Measurements from ENCODE around the gene GPBP1L1. TPM values are rescaled to one million over a fixed set of nuclear protein-coding genes. Genes with fewer than 3 reads are reported as not detected.

GPBP1L1 gene
- polyA plus RNA-seq, 1 donor (not counting 4 experiments of a cell fraction or from before 2014, with no cell fraction given): 64.1 TPM

- Histone ChIP-seq H3K9me3 (ENCODE audit: control insufficient read depth, low read depth, low read length) (no peaks in the 10 kb centered on the region), H3K79me2 (ENCODE audit: control insufficient read depth, insufficient read depth, low read length) (no peaks in the 10 kb centered on the region), H3K36me3 (ENCODE audit: control insufficient read depth in 2 of 2, extremely low read depth in 1 of 2, insufficient read depth in 2 of 2, low read length in 2 of 2) (peaks cover 4 to 24% of the 10 kb centered on the region in 2 experiments), H3K4me1 (ENCODE audit: control insufficient read depth, extremely low read depth, insufficient read depth, low read length) (peaks cover 16% of the 10 kb centered on the region), H3K9ac (ENCODE audit: control insufficient read depth, extremely low read depth, insufficient read depth, low read length) (no peak overlapping the region), H2AFZ (ENCODE audit: control insufficient read depth, low read length) (no peak overlapping the region), H3K4me3 (ENCODE audit: control insufficient read depth in 2 of 3, extremely low read depth in 1 of 3, insufficient read depth in 2 of 3, low read depth in 1 of 3, low read length in 3 of 3) (no peak overlapping the region), H3K4me2 (ENCODE audit: control insufficient read depth, extremely low read depth, insufficient read depth, low read depth, low read length) (no peak overlapping the region), H4K20me1 (ENCODE audit: control insufficient read depth, extremely low read depth, insufficient read depth, low read length) (no peaks in the 10 kb centered on the region), H3K9me1 (ENCODE audit: control insufficient read depth, extremely low read depth, insufficient read depth, low read length) (no peaks in the 10 kb centered on the region), H3K27me3 (ENCODE audit: control insufficient read depth, extremely low read depth, insufficient read depth, low read length) (no peaks in the 10 kb centered on the region), H3K27ac (ENCODE audit: control insufficient read depth, insufficient read depth, low read length) (no peak overlapping the region)
- FAIRE-seq (no peak), DNase-seq (ENCODE audit: low read depth, low spot score) (no peak)
- TF ChIP-seq EZH2 (IDR thresholded peaks at IDR 0.05; ENCODE audit: low read length) (no peak), CTCF (optimal IDR thresholded peaks at IDR 0.05 in 1 of 3, IDR thresholded peaks at IDR 0.05 in 1 of 3, conservative IDR thresholded peaks at IDR 0.05 in 1 of 3; ENCODE audit: extremely low read depth in 1 of 3, insufficient read depth in 2 of 3, low read length in 3 of 3) (no peak)
- dilution Hi-C loops (cut with MboI; ENCODE audit: extremely low pct_ligation_motif_present, low sequenced_read_pairs): no loop called here
Observed at GRCh38 chr1:45608175-45609156, 77.9 kb downstream of the GPBP1L1 start.

- Histone ChIP-seq H3K36me3 (ENCODE audit: control insufficient read depth in 2 of 2, extremely low read depth in 1 of 2, insufficient read depth in 2 of 2, low read length in 2 of 2) (peaks cover 4 to 24% of the 10 kb centered on the region in 2 experiments), H3K4me3 (ENCODE audit: control insufficient read depth in 2 of 3, extremely low read depth in 1 of 3, insufficient read depth in 2 of 3, low read depth in 1 of 3, low read length in 3 of 3) (no peak overlapping the region), H2AFZ (ENCODE audit: control insufficient read depth, low read length) (no peak overlapping the region), H3K9ac (ENCODE audit: control insufficient read depth, extremely low read depth, insufficient read depth, low read length) (no peak overlapping the region), H4K20me1 (ENCODE audit: control insufficient read depth, extremely low read depth, insufficient read depth, low read length) (no peaks in the 10 kb centered on the region), H3K4me1 (ENCODE audit: control insufficient read depth, extremely low read depth, insufficient read depth, low read length) (peaks cover 7% of the 10 kb centered on the region), H3K27me3 (ENCODE audit: control insufficient read depth, extremely low read depth, insufficient read depth, low read length) (no peaks in the 10 kb centered on the region), H3K27ac (ENCODE audit: control insufficient read depth, insufficient read depth, low read length) (no peak overlapping the region), H3K9me1 (ENCODE audit: control insufficient read depth, extremely low read depth, insufficient read depth, low read length) (no peaks in the 10 kb centered on the region), H3K79me2 (ENCODE audit: control insufficient read depth, insufficient read depth, low read length) (peaks cover 3% of the 10 kb centered on the region), H3K9me3 (ENCODE audit: control insufficient read depth, low read depth, low read length) (no peaks in the 10 kb centered on the region), H3K4me2 (ENCODE audit: control insufficient read depth, extremely low read depth, insufficient read depth, low read depth, low read length) (no peak overlapping the region)
- no peak for TF ChIP-seq CTCF (optimal IDR thresholded peaks at IDR 0.05 in 1 of 3, IDR thresholded peaks at IDR 0.05 in 1 of 3, conservative IDR thresholded peaks at IDR 0.05 in 1 of 3; ENCODE audit: extremely low read depth in 1 of 3, insufficient read depth in 2 of 3, low read length in 3 of 3)
- TF ChIP-seq EZH2 (IDR thresholded peaks at IDR 0.05; ENCODE audit: low read length): no peak
- dilution Hi-C loops (cut with MboI; ENCODE audit: extremely low pct_ligation_motif_present, low sequenced_read_pairs): no loop called here
- FAIRE-seq: no peak
- DNase-seq (ENCODE audit: low read depth, low spot score): no peak
Observed at GRCh38 chr1:45607404-45608074, 78.8 kb downstream of the GPBP1L1 start.
